T-helper 2 cell (primary cell): ENCODE results near the gene PISD.
"Not testable (repeated sequence)": the region's sequence is repeated elsewhere in the genome, so short reads cannot be mapped to it uniquely, and the experiment has no call there.

Source experiments
- DNase-seq, 5 experiments: peaks; one replicate each; pipeline versions ENCODE4 v3.0.0 to v3.0.0-alpha.2; 2012 to 2022
- total RNA-seq, 2 donors: gene quantifications; one replicate each; lab custom pipeline; 2026; lab: John Stamatoyannopoulos, UW

Gene PISD
- total RNA-seq: 29.6 to 29.9 reads per million in 2 donors

DNA sequence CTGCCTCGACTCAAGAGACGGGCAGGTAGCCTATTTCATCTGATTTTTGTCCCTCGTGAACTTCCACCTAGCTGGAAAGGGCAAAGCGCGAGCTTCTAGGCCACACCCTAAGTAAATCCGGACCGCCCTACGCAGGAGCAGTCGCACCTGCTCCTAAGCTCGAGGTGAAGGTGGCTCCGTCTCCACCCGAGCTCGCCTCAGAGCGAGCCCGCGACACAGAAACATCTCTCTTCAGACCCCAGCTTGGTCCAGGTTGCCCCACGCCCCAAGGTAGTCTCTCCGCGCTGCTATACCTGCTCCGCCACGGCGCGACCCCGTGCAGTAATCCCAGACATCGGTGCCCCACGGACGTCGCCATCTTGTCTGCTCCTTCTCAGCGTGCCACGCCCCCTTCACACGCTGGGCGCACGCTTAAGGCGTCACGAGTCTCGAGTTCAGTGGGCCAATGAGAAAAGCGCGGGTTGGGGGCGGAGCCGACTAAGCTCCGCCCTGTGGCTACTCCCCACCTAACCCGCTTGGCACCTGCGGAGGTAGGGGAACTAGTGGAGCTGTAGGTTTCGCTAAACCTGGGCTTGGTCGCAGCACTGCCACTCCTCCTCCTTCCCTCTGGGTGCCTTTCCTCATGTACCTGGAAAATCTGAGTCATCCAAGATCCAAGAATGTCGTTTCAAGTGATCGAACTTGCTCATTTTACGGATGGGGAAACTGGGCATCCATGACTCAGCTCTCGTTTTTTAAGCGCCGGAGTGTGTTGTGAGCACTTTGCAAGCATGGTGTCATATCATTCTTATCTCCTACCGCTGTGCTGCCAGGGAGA lies at the start of gene PISD:
PISD (minus strand) TSS at position 365 of the 817 bp plus-strand sequence; CDS start at position 358, 7 bp downstream.
- DNase-seq: peak; percentile 90 to 97 (median 94)

DNA sequence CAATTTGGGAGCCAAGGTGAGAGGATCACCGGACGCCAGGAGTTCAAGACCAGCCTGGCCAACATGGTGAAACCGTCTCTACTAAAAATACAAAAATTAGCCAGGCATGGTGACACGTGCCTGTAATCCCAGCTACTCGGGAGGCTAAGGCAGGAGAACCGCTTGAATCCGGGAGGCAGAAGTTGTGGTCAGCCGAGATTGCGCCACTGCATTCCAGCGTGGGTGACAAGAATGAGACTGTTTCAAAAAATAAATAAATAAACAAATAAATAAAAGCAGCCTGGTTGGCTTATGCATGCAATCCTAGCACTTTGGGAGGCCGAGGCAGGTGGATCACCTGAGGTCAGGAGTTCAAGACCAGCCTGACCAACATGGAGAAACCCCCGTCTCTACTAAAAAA lies 49.2 kb upstream of the PISD start:
- DNase-seq: not testable (repeated sequence)

DNA sequence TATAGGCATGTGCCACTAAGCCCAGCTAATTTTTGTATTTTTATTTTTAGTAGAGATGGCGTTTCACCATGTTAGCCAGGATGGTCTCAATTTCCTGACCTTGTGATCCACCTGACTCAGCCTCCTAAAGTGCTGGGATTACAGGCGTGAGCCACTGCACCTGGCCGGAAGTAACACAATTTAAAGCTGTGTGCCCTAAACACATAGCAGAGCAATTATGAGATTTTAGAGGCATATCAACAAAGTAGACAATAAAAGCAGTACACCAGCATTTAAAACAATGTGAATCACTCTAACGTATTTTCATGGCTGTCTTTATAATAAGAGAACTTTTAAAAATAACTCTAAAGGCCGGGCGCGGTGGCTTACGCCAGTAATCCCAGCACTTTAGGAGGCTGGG lies 45.5 kb upstream of the PISD start:
- DNase-seq: no peak

DNA sequence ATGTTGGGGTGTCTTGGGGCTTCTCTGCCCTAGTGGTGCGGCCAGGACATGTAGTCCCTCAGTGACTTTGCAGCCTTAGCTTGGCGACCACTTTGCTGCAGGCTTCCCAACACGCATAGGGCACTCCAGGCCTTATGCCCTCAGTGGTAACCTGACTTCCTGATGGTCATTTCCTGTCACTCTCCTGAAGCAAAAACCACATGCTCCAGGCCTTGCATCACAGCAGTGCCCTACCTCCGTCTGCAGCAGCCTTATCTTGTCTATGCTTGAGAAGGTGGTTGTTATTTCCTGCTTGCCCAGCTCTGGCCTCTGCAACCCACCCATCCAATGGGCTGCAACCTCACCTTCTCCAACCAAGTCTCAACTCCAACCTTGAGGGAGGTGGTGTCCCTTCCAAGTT lies 33.4 kb upstream of the PISD start:
- DNase-seq: peak in 1 of 5 experiments; percentile 64

DNA sequence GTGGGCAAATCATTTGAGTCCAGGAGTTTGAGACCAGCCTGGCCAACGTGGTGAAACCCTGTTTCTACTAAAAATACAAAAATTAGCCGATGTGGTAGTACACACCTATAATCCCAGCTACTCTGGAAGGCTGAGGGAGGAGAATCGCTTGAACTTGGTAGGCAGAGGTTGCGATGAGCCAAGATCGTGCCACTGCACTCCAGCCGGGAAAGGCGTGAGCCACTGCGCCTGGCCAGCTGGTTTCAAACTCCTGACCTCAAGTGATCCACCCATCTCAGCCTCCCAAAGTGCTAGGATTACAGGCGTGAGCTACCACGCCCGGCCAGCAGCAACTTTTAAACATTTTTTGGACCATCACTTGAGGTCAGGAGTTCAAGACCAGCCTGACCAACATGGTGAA lies 32.0 kb upstream of the PISD start:
- not testable (repeated sequence) for DNase-seq

DNA sequence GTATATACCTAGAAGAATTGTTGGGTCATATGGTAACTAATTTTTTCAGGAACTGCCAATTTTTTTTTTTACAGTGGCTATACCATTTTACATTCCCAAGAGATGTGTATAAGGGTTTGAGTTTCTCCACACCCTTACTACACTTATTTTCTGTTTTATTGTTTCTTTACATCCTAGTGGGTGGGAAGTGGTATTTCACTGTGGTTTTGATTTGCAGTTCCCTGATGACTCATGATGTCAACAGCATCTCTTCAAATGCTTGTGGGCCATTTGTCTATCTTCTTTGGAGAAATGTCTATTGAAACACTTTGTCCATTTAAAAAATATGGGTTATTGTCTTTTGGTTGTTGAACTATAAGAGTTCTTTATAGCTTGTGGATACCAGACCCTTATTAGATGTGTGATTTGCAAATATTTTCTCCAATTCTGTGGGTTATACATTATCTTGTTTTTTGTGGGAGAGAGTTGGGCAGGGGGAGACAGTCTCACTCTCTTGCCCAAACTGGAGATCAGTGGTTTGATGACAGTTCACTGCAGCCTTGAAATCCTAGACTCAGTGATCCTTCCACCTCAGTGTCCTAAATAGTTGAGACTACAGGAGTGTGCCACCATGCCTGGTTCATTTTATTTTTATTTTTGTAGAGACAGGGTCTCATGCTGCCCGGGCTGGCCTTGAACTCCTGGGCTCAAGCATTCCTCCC lies 30.3 kb upstream of the PISD start:
- DNase-seq: peak in 2 of 5 experiments; percentile 9 to 90

DNA sequence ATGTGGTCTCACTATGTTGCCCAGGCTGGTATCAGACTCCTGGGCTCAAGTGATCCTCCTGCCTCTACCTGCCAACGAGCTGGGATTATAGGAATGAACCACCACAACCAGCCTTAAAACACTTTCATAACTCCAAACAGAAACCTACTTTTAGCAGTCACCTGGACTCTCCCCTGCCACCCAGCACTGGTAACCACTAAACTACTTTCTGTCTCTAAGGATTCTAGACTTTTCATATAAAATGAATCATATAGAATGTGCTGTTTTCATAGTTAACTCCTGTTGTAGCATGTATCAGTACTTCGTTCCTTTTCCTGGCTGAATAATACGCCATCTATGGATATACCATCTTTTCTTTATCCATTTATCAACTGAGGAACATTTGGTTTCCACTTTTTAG lies 29.4 kb upstream of the PISD start:
- peak in 1 of 5 experiments; percentile 39 for DNase-seq

DNA sequence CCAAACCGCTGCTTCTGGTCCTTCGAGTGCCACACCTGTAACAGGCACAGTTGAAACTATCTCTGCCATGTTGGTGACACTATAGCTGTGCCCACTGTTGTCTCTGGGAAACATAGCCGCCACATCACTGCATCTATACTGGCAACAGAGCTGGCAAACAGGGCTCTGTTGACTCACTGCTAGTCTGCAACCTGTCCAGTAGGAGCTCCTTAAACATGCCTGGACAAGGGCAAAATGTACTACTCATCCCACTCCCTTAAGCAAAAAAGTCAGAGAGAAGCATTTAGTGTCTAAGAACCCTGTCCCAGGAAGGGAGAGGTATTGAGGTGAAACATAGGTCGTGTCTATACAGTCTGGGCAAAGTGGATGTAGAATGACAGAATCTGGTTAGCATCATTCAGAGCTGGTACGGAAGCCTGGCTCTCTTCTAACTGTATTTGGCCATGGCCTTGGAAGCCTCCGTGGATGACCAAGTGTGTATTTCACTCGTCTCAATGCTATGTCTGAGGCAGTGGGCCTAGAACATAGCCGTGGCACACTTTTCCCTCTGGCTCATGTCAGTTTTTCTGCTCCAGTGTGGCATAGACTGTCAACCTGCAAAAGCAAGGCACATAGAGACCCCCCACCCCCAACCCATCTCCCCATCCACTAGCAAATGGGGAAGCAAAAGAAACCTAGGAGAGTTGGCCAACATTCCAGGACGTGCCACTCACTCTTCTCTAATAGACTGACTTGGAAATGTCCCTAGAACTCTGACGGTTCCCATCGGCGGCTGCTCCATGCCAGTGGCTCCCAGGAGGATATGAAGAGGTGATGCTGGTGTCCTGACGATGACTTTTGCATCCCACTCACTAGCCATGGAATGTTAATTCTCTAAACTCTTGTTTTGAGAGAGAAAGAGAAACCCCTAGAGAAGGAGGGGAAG lies 21.4 kb upstream of the PISD start:
- DNase-seq: no peak

DNA sequence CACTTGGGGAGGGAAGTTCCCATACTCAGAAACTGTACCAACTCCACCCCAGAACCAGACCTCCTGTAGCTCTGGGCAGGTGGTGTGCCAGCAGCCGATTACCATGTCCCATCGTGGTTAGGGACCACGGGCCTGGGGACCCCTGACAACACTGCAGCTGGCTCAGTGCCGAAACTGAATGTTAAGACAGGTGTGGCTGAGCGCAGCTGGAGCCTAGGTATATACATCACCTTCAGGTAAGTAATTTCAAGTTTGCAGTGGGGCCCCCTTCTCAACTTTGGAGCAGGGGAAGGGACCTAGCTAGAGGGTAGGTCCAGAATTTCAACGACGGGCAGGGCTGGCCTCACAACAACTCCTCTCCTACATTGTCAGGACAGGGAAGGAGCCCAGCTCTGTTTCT lies 20.7 kb upstream of the PISD start:
- DNase-seq: no peak

DNA sequence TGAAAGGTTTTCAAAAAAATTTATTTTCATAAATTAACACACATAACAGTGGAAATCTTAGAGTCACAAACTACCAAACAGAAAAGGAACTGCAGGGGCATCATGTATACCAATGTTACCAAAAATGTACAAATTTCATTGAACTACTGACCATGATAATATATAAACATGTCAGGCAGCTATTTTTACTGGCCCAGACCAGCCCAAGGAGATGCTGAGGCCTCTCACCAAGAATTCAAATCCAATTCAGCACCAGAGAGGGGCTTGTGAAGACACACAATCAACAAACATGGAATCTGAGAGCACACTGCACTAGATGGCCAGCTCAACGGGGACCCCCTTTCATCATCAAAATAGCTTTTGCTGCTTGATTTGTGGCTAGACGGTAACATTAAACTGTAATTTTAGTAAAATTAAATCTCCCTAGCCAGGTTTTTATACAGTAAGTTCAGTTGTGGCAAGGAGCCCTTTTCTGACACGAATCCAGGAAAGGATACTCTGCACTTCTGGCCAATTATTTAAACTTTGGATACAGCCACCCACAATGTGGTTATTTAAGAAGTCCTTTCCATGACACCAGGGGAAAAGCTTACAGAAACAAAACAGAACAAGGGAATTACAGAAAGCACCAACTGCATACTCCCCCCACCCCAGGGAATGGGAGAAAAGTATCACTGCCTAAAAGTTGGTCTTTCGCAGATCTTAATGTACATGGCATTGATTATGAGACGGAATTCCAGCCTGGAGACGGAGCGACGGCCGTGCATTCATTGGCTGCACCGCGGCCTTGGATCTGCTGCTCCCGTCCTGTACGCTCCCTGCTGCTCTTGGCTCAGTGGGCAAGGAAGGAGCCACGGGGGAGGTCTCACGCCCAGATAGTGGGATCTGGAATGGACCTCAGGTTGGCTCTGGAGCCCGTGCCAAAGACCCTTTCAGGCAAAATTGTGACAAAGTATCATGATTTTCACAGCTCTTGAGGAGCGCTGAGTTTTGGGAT lies 19.6 kb upstream of the PISD start:
- no peak for DNase-seq

DNA sequence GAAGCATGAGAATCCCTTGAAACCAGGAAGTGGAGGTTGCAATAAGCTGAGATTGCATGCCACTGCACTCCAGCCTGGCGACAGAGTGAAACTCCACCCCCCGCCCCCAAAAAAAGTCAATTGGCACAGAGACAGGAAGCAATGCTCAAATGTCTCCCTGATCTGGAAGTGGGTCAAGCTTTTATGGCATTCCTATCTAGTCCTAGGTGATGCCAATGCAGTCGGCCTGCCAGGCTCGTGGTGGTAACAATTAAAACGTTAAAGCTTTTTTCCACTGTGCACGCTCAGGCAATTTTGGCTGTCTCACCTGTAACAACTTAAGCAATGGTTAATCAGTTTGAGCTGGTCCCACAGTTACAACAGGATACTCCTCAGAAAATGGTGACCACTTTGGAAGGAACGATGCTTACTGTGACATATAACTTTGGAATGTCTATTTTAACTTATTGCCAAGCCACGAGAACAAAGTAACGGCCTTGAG lies 18.9 kb upstream of the PISD start:
- no peak for DNase-seq

DNA sequence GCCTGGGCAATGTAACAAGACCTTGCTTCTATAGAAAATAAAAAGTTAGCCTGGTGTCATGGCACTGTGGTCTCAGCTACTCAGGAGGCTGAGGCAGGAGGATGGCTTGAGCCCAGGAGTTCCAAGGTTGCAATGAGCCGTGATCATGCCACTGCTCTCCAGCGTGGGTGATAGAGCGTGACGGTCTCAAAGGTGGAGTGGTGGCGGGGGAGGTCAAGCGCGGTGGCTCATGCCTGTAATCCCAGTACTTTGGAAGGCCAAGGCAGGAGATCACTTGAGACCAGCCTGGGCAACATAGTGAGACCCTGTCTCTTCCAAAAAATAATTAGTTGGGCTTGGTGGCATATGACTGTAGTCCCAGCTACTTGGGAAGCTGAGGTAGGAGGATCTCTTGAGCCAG lies 16.7 kb upstream of the PISD start:
- DNase-seq: no peak

DNA sequence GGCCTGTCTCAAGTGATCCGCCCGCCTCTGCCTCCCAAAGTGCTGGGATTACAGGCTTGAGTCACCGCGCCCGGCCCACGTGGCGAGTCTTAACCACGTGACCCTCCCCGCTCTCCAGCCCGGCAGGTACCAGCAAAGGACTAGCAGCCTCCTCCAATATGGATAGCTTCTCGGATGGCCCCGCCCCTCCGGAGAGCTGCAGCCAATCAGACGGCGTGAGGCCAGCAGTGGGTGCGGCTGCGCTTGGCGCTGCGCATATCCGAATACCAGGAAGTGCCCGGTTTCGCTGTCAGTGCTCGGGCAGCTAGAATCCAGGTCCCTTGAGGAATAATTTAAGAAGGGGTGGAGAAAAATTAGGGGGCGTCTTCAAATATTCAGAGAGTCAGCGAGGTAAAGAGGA lies 14.7 kb upstream of the PISD start:
- peak; percentile 81 to 95 (median 88) for DNase-seq

DNA sequence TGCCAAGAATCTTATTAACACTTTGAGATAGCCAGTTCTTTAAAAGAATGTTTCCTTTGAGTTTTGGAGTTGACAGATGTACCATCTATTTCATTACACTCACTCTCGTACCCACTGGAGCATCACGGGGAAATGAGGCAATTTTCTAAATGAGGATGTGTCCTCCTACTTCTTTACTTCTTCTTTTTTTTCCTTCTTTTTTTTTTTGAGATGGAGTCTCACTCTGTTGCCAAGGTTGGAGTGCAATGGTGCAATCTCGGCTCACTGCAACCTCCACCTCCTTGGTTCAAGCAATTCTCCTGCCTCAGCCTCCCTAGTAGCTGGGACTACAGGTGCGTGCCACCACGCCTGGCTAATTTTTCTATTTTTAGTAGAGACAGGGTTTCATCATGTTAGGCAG lies 12.2 kb upstream of the PISD start:
- not testable (repeated sequence) for DNase-seq

DNA sequence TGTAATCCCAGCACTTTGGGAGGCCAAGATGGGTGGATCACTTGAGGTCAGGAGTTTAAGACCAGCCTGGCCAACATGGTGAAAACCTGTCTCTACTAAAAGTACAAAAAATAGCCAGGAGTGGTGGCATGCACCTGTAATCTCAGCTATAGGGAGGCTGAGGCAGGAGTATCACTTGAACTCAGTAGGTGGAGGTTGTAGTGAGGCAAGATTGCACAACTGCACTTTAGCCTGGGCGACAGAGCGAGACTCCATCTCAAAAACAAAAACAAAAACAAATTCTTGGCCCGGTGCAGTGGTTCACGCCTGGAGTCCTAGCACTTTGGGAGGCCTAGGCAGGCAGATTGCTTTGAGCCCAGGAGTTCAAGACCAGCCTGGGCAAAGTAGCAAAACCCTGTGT lies 6.8 kb upstream of the PISD start:
- not testable (repeated sequence) for DNase-seq

DNA sequence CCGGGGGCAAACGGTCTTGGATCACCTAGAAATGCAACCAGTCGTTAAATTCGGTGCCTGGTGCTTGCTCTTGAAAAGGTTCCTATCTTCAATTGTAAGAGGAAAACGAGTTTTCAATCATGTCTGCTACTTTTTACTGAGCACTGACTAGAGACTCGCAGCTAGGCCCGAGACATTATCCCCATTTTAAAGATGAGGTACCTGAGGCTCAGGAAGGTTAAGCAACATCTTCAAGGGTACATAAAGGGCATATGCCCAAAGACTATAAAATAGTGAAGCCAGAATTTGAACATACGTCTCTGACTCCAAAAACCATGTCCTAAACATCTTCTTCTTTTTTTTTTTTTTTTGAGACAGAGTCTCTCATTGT lies 638 bp upstream of the PISD start:
- no peak for DNase-seq

DNA sequence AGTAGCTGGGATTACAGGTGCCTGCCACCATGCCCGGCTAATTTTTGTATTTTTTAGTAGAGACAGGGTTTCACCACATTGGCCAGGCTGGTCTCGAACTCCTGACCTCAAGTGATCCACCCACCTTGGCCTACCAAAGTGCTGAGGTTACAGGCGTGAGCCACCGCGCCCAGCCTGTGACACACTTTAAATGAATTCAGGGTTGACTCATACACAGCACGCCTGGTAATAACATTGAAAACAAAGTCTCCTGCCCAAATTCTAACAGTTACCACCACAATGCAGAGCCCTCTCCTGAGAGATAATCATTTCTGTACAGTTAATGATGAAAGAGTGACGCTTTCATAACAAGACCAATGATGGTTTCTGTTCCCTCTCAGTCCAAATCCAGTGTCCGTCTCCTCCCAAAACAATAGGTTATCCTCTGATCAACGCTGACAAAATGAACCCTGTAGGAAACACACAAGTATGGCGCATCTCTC lies 1.1 kb downstream of the PISD start:
- peak in 3 of 5 experiments; percentile 31 to 77 (median 40) for DNase-seq

DNA sequence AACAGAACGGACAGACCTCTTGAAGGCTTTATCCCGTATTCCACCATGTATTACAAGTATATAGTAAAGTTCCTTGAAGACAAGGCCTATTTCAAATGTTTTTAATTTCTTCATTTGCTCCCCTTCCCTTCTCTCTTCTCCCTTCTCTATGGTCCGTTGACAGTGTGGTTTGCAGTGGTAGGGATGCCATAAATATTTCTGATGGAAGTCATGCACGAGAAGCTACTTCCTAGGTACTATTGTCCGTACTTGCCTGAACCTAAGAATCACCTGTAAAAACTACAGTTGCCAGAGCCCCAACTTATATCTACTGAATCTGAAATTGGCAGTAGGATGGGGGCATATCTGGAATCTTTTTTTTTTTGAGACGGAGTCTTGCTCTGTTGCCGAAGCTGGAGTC lies 2.8 kb downstream of the PISD start:
- DNase-seq: no peak

DNA sequence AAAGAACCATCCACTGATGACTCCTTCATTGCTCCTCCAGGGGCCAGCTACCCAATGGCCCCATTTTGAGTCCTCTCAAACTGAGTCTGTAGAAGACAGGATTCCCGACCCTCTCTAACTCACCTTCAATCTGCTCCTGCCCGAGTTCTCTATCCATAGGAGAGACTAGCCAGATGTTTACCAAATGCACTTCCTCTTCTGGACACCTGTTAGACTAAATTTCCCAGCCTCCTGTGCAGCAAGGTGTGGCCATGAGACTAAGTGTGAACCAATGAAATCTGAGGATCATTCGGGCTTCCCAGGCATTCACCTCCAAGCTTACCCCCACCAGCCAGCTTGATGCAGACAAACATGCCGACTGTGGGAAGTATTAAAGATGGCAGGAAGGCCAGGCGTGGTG lies 7.6 kb downstream of the PISD start:
- DNase-seq: no peak

DNA sequence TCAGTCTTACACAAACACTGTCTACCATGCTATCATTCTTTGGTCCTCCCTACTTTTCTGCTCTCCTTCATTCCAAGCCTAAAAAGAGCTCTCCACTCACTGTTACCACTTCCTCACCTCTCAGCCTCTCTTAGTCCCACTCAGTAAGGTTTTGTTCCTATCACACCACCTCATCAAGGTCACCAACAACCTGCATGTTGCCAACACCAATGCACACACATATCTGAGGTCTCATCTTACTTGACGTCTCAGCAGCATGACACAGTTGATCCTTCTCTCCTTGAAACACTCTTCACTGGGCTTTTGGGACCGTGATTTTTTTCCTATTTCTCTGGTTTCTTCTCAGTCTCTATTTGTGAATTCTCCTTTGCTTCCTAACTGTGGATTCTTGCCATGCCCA lies 8.1 kb downstream of the PISD start:
- DNase-seq: peak in 1 of 5 experiments; percentile 68
